ENCODE data around the gene FAM72B. TPM values are rescaled to one million over a fixed set of nuclear protein-coding genes. Genes with fewer than 3 reads are reported as not detected.
"Not testable (repeated sequence)": the region's sequence is repeated elsewhere in the genome, so short reads cannot be mapped to it uniquely, and the experiment has no call there.

The FAM72B gene
- total RNA-seq, 1 donor from 2014 or later: 0.83 TPM

- H3K36me3 ChIP-seq; intact Hi-C loops (cut with DNase I); ATAC-seq; H3K9me3 ChIP-seq; H3K4me1 ChIP-seq; H3K4me3 ChIP-seq; H3K27ac ChIP-seq; DNase-seq; H3K27me3 ChIP-seq (ENCODE audit: low read depth): not testable (repeated sequence)
Observed at GRCh38 chr1:121155671-121156358, 28.3 kb downstream of the FAM72B start.

DNA sequence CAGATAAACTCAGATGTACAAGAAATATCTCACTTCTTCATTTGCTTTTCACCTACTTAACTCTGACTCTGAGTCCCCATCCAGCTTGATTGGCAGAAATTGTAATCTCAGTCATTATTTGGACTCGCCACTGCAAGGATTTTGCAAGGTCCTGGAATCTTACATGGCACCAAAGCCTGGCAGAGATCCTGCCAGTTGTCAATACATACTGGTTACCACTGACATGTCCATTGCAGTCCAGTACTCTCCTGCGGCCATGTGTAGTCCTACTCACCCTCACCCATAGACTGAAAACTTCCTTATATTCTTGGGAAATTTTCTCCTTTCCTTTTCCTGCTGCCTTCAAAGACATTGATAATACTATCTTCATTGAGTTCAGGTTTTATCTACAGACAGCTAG lies 29.3 kb downstream of the FAM72B start:
- H3K9me3 ChIP-seq; intact Hi-C loops (cut with DNase I); H3K27ac ChIP-seq; H3K36me3 ChIP-seq; H3K4me3 ChIP-seq; H3K27me3 ChIP-seq (ENCODE audit: low read depth); ATAC-seq; DNase-seq; H3K4me1 ChIP-seq: not testable (repeated sequence)

DNA sequence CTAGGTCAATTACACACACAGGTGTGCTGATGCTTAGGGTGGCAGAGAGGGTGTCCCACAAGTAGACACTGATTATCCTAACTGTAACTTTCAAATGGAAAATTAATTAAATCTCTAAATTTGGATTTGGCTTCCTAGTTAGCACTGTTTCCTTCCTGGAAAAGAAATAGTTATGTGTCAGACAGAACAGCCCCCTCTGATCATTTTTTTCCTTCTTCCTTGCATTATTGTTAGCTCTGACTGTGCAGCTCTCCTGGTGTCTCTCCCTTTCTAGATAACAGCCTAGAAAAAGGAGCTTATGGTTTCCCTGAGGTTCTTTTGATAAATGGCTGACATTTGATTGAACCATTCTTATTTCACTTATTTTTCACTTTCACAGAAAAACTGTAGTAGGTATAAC lies 31.4 kb downstream of the FAM72B start:
- H3K27me3 ChIP-seq (ENCODE audit: low read depth); DNase-seq; H3K4me3 ChIP-seq; H3K9me3 ChIP-seq; H3K36me3 ChIP-seq; ATAC-seq; H3K27ac ChIP-seq; H3K4me1 ChIP-seq; intact Hi-C loops (cut with DNase I): not testable (repeated sequence)

- H3K36me3 ChIP-seq; H3K9me3 ChIP-seq; H3K4me1 ChIP-seq; ATAC-seq; H3K27ac ChIP-seq; H3K4me3 ChIP-seq; intact Hi-C loops (cut with DNase I); DNase-seq; H3K27me3 ChIP-seq (ENCODE audit: low read depth): not testable (repeated sequence)
Observed at GRCh38 chr1:121151294-121151693, 32.8 kb downstream of the FAM72B start.

DNA sequence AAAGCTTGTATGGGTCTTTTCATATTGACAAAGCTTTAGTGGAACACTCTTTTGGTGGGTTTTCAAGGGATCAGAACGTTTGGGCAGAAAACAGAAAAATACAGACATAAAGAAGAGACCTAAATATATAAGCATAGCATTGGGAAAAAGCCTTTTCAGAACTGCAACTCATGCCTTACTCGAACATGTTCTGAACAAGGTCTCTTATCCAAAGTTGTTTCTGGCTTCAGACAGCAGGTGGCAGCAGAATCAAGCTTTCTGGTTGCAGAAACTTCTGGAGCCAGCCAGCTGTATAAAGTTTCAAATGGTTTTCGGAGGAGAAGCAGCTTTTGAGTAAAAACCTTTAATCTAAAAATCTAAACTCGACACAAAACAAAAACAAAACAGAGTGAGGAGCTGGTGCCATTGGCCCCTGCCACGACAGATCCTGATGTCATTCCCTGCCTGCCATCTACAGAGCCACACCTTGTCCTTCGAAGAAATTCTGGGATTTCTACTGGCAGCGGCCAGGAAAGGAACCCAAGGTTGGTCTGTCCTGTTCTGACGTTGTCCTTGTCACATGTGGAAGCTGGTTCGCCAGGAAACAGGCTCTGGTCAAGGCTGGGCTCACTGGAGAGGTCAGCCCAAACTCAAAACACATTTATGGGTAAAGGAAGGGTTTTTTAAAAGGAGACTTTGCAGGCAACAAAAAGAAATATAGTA lies 35.5 kb downstream of the FAM72B start:
- TF ChIP-seq, protein P1, sequence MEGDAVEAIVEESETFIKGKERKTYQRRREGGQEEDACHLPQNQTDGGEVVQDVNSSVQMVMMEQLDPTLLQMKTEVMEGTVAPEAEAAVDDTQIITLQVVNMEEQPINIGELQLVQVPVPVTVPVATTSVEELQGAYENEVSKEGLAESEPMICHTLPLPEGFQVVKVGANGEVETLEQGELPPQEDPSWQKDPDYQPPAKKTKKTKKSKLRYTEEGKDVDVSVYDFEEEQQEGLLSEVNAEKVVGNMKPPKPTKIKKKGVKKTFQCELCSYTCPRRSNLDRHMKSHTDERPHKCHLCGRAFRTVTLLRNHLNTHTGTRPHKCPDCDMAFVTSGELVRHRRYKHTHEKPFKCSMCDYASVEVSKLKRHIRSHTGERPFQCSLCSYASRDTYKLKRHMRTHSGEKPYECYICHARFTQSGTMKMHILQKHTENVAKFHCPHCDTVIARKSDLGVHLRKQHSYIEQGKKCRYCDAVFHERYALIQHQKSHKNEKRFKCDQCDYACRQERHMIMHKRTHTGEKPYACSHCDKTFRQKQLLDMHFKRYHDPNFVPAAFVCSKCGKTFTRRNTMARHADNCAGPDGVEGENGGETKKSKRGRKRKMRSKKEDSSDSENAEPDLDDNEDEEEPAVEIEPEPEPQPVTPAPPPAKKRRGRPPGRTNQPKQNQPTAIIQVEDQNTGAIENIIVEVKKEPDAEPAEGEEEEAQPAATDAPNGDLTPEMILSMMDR (IDR thresholded peaks at IDR 0.05): peak; percentile 23

DNA sequence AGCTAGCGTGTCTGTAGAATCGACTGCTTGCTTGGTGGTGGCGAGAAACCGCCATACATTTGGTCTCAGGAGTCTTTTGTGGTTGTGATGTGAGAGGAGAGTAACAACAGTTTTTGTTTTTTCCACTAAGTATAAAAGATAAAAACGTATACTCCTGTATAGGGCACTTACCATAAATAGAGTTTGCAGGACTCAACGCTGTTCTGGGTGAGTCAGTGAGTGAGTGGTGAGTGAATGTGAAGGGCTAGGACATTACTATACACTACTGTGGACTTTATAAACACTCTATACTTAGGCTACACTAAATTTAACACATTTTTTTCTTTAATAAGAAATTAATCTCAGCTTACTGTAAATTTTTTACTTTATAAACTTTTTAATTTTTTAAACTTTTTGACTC lies 43.7 kb downstream of the FAM72B start:
- ATAC-seq; H3K36me3 ChIP-seq; H3K4me1 ChIP-seq; H3K27me3 ChIP-seq (ENCODE audit: low read depth); H3K27ac ChIP-seq; H3K9me3 ChIP-seq; DNase-seq; H3K4me3 ChIP-seq; intact Hi-C loops (cut with DNase I): not testable (repeated sequence)

More for the DNA sequence above, 35.5 kb downstream of the FAM72B start:
- H3K36me3 ChIP-seq; DNase-seq; H3K27ac ChIP-seq; intact Hi-C loops (cut with DNase I); H3K9me3 ChIP-seq; H3K4me3 ChIP-seq; H3K27me3 ChIP-seq (ENCODE audit: low read depth); H3K4me1 ChIP-seq: not testable (repeated sequence)
- peak; percentile 78 to 83 for ATAC-seq

- H3K4me1 ChIP-seq; H3K4me3 ChIP-seq; ATAC-seq; DNase-seq; H3K36me3 ChIP-seq; H3K27ac ChIP-seq; H3K9me3 ChIP-seq; intact Hi-C loops (cut with DNase I); H3K27me3 ChIP-seq (ENCODE audit: low read depth): not testable (repeated sequence)
Observed at GRCh38 chr1:121131494-121131893, 52.6 kb downstream of the FAM72B start.

DNA sequence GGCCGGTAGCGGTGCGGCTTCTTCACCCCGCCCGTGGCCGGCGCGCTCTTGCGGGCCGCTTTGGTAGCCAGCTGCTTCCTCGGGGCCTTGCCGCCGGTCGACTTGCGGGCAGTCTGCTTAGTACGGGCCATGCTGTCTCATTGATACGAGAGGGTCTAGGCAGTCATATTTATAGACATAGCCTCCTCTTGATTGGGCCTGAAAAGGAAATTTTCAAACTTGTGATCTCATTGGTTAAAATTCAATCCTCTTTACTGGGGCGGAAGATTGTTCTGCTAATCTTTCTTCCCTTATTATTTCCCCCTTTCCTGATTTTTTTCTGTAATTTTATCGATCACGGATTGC lies 65.7 kb downstream of the FAM72B start:
- H3K27me3 ChIP-seq (ENCODE audit: low read depth); H3K4me1 ChIP-seq; intact Hi-C loops (cut with DNase I); DNase-seq; H3K36me3 ChIP-seq; H3K27ac ChIP-seq; H3K9me3 ChIP-seq: not testable (repeated sequence)
- peak overlapping the region; percentile 37 for H3K4me3 ChIP-seq
- peak; percentile 12 to 33 for ATAC-seq

Other genes starting within 250 kb of the FAM72B start
- 33.9 TPM for gene SRGAP2C, start 635 bp upstream of the FAM72B start, total RNA-seq